H9 (cell line): Measurements from ENCODE around the gene NPAS3. TPM values are rescaled to one million over a fixed set of nuclear protein-coding genes. Genes with fewer than 3 reads are reported as not detected.

Experiments used
- DNase-seq: peaks from one replicate; pipeline ENCODE4 v3.0.0-alpha.2; 2017
- H2AFZ ChIP-seq: one replicate; pipeline ENCODE4 v1.6.1; 2013; ENCODE audit warnings: mild to moderate bottlenecking, low read length, control low read depth, moderate library complexity
- H2AK5ac ChIP-seq: 2 replicates; pipeline ENCODE4 v1.6.1; 2013; ENCODE audit warnings: low read length, control low read depth, mixed read lengths; ENCODE audit not compliant: insufficient read length
- H2BK120ac ChIP-seq: one replicate; pipeline ENCODE4 v1.6.1; 2013; ENCODE audit warnings: low read depth, mild to moderate bottlenecking, low read length, control low read depth, inconsistent platforms; ENCODE audit not compliant: poor library complexity, severe bottlenecking
- H2BK12ac ChIP-seq: 2 replicates; pipeline ENCODE4 v1.6.1; 2013; ENCODE audit warnings: low read length, control low read depth, mixed read lengths, low read depth; ENCODE audit not compliant: insufficient read length
- H2BK15ac ChIP-seq: 2 replicates; pipeline ENCODE4 v1.6.1; 2013; ENCODE audit warnings: low read depth, low read length, control low read depth
- H2BK20ac ChIP-seq: one replicate; pipeline ENCODE4 v1.6.1; 2013; ENCODE audit warnings: low read depth, mild to moderate bottlenecking, low read length, control low read depth, inconsistent platforms; ENCODE audit not compliant: poor library complexity, severe bottlenecking
- H2BK5ac ChIP-seq: 2 replicates; pipeline ENCODE4 v1.6.1; 2013; ENCODE audit warnings: low read length, control low read depth, mixed read lengths; ENCODE audit not compliant: insufficient read length
- H3K14ac ChIP-seq: 2 replicates; pipeline ENCODE4 v1.6.1; 2013; ENCODE audit warnings: low read length, control low read depth; ENCODE audit not compliant: insufficient read depth
- H3K18ac ChIP-seq: 2 replicates; pipeline ENCODE4 v1.6.1; 2013; ENCODE audit warnings: low read depth, mild to moderate bottlenecking, mixed read lengths, low read length, control low read depth; ENCODE audit not compliant: insufficient read length
- H3K23ac ChIP-seq: 2 replicates; pipeline ENCODE4 v1.6.1; 2013; ENCODE audit warnings: low read length, control low read depth, mixed read lengths, low read depth; ENCODE audit not compliant: insufficient read length
- H3K23me2 ChIP-seq: 2 replicates; pipeline ENCODE4 v1.6.1; 2013; ENCODE audit warnings: low read depth, mild to moderate bottlenecking, mixed read lengths, low read length, control low read depth; ENCODE audit not compliant: insufficient read length, poor library complexity, severe bottlenecking
- H3K27ac ChIP-seq: 2 replicates; pipeline ENCODE4 v1.5.1; 2013; ENCODE audit warnings: low read length, control low read depth, mixed read lengths, low read depth; ENCODE audit not compliant: insufficient read length
- H3K27me3 ChIP-seq: 2 replicates; pipeline ENCODE4 v1.6.1; 2013; ENCODE audit warnings: low read length, control low read depth, inconsistent platforms; ENCODE audit not compliant: insufficient read depth
- H3K4ac ChIP-seq: 2 replicates; pipeline ENCODE4 v1.6.1; 2013; ENCODE audit warnings: low read depth, mild to moderate bottlenecking, control low read depth, inconsistent platforms, low read length, moderate library complexity
- H3K4me1 ChIP-seq: 2 replicates; pipeline ENCODE4 v1.6.1; 2013; ENCODE audit warnings: low read length, control low read depth, inconsistent platforms; ENCODE audit not compliant: insufficient read depth
- H3K4me2 ChIP-seq: 2 replicates; pipeline ENCODE4 v1.6.1; 2013; ENCODE audit warnings: low read length, control low read depth, mixed read lengths; ENCODE audit not compliant: insufficient read length, insufficient read depth
- H3K56ac ChIP-seq: 2 replicates; pipeline ENCODE4 v1.6.1; 2013; ENCODE audit warnings: low read depth, mild to moderate bottlenecking, mixed read lengths, low read length, control low read depth; ENCODE audit not compliant: insufficient read length
- H3K79me1 ChIP-seq: 2 replicates; pipeline ENCODE4 v1.6.1; 2013; ENCODE audit warnings: low read depth, mild to moderate bottlenecking, moderate library complexity, low read length, control low read depth, inconsistent platforms; ENCODE audit not compliant: insufficient read depth, poor library complexity, severe bottlenecking
- H3K79me2 ChIP-seq: 2 replicates; pipeline ENCODE4 v1.6.1; 2013; ENCODE audit warnings: low read length, control low read depth, inconsistent platforms; ENCODE audit not compliant: insufficient read depth
- H3K9ac ChIP-seq: 2 replicates; pipeline ENCODE4 v1.6.1; 2013; ENCODE audit warnings: low read length, control low read depth, mixed read lengths; ENCODE audit not compliant: insufficient read length; ENCODE audit errors: extremely low read depth
- H3K9me3 ChIP-seq: one replicate; pipeline ENCODE4 v1.6.1; 2013; ENCODE audit warnings: low read depth, low read length, inconsistent platforms; ENCODE audit not compliant: control insufficient read depth
- H3T11ph ChIP-seq: one replicate; pipeline ENCODE4 v1.6.1; 2013; ENCODE audit warnings: mild to moderate bottlenecking, low read length, control low read depth, inconsistent platforms
- H4K20me1 ChIP-seq: one replicate; pipeline ENCODE4 v1.6.1; 2013; ENCODE audit not compliant: control insufficient read depth, insufficient read length, insufficient read depth
- H4K5ac ChIP-seq: 2 replicates; pipeline ENCODE4 v1.6.1; 2013; ENCODE audit warnings: low read depth, mild to moderate bottlenecking, mixed read lengths, low read length, control low read depth; ENCODE audit not compliant: insufficient read length
- H4K8ac ChIP-seq: replicated peaks from 2 replicates; pipeline ENCODE4 v1.6.1; 2013; ENCODE audit warnings: low read length, control low read depth, mixed read lengths, low read depth; ENCODE audit not compliant: insufficient read length
- H4K91ac ChIP-seq: 2 replicates; pipeline ENCODE4 v1.6.1; 2013; ENCODE audit warnings: low read depth, mild to moderate bottlenecking, moderate library complexity, mixed read lengths, low read length, control low read depth; ENCODE audit not compliant: insufficient read length
- H3K27ac Mint-ChIP-seq, 3 experiments: 2 replicates in 2 of 3; 3 replicates in 1 of 3; pipeline ENCODE4 v1.8.0; 2020 to 2021; ENCODE audit warnings: mixed read lengths in 3 of 3, mild to moderate bottlenecking in 1 of 3, moderate library complexity in 1 of 3
- H3K27me3 Mint-ChIP-seq: 2 replicates; pipeline ENCODE4 v1.8.0; 2021; ENCODE audit warnings: low read depth, mild to moderate bottlenecking, moderate library complexity, mixed read lengths
- H3K36me3 Mint-ChIP-seq, 3 experiments: 2 replicates in 2 of 3; 3 replicates in 1 of 3; pipeline ENCODE4 v1.8.0; 2020 to 2021; ENCODE audit warnings: low read depth in 3 of 3, mixed read lengths in 3 of 3; ENCODE audit not compliant: insufficient read depth in 1 of 3
- H3K4me1 Mint-ChIP-seq, 2 experiments: 2 replicates each; pipeline ENCODE4 v1.8.0; 2020; ENCODE audit warnings: mixed read lengths in 2 of 2
- H3K4me3 Mint-ChIP-seq, 2 experiments: 2 replicates in 1 of 2; 3 replicates in 1 of 2; pipeline ENCODE4 v1.8.0; 2020 to 2021; ENCODE audit warnings: mild to moderate bottlenecking in 2 of 2, mixed read lengths in 2 of 2, moderate library complexity in 1 of 2
- H3K9me3 Mint-ChIP-seq, 2 experiments: 2 replicates in 1 of 2; 3 replicates in 1 of 2; pipeline ENCODE4 v1.8.0; 2020; ENCODE audit warnings: mild to moderate bottlenecking in 2 of 2, mixed read lengths in 2 of 2, moderate library complexity in 1 of 2
- CTCF ChIP-seq: fragments of 200-600 bp; sonication (generic); conservative IDR thresholded peaks from 3 replicates; pipeline ENCODE4 v1.8.0; 2021; ENCODE audit warnings: antibody characterized with exemption, mild to moderate bottlenecking
- WGBS: extraction: QIAGEN DNeasy Blood & Tissue Kit; methylation state at CpG from one replicate; pipeline ENCODE4 v1.1.7; 2013; ENCODE audit warnings: missing lambda C conversion rate, low lambda C conversion rate, mixed read lengths; ENCODE audit not compliant: insufficient read length; ENCODE audit errors: extremely low coverage; 5-methylcytosine and 5-hydroxymethylcytosine counted together
- total RNA-seq: library from RNA; stranded (reverse); gene quantifications from 2 replicates; pipeline ENCODE4 v1.2.1, GENCODE V29; 2021

Gene NPAS3
- total RNA-seq, 1 experiment from 2014 or later: 0.17 TPM

GRCh38 chr14:33229269-33229929 is 290.7 kb downstream of the NPAS3 start:
- no peak overlapping the region for H3K18ac ChIP-seq
- H3K79me1 ChIP-seq: no peaks in the 10 kb centered on the region
- Mint-ChIP-seq H3K27ac (peak overlapping the region in 1 of 3 experiments; percentile 85; a peak in 3 of 7 replicates), H3K36me3 (no peaks in the 10 kb centered on the region), H3K4me1 (no peaks in the 10 kb centered on the region), H3K4me3 (no peak overlapping the region), H3K27me3 (no peaks in the 10 kb centered on the region; the same call in 1 of the 2 replicates), H3K9me3 (no peaks in the 10 kb centered on the region)
- H4K8ac ChIP-seq: no peak overlapping the region
- no peak for DNase-seq
- no peaks in the 10 kb centered on the region for H3K4me1 ChIP-seq
- no peak overlapping the region for H2BK5ac ChIP-seq
- H2BK15ac ChIP-seq: no peak overlapping the region
- no peak overlapping the region for H2AK5ac ChIP-seq
- no peak overlapping the region for H3K23ac ChIP-seq
- H4K5ac ChIP-seq: no peak overlapping the region
- H2AFZ ChIP-seq: no peak overlapping the region
- no peaks in the 10 kb centered on the region for H3K9me3 ChIP-seq
- no peak for TF ChIP-seq CTCF
- no peaks in the 10 kb centered on the region for H3K79me2 ChIP-seq
- H3K4me2 ChIP-seq: no peak overlapping the region
- no peak overlapping the region for H2BK120ac ChIP-seq
- no peaks in the 10 kb centered on the region for H3K27me3 ChIP-seq
- no peaks in the 10 kb centered on the region for H4K20me1 ChIP-seq
- WGBS: no CpG with 5 or more reads among the region's 10 CpGs
- no peak overlapping the region for H3K27ac ChIP-seq
- H3T11ph ChIP-seq: no peak overlapping the region
- H2BK20ac ChIP-seq: no peak overlapping the region
- H3K23me2 ChIP-seq: no peaks in the 10 kb centered on the region
- H4K91ac ChIP-seq: no peak overlapping the region
- no peak overlapping the region for H3K14ac ChIP-seq
- no peak overlapping the region for H3K56ac ChIP-seq
- no peak overlapping the region for H3K9ac ChIP-seq
- H3K4ac ChIP-seq: no peak overlapping the region
- no peak overlapping the region for H2BK12ac ChIP-seq
